GM21723 (cell line): Measurements from ENCODE around the gene LCNL1.

ENCODE experiments used
- ATAC-seq: cut with Tn5 transposase; IDR thresholded peaks from one replicate; pipeline ENCODE4 v1.9.1; 2021; ENCODE audit warnings: mild to moderate bottlenecking, moderate library complexity; ENCODE audit not compliant: unreplicated experiment

LCNL1 gene

GRCh38 chr9:136958473-136958872 is 24.3 kb upstream of the LCNL1 start:
- no peak for ATAC-seq

- ATAC-seq, result no peak
These were observed 23.6 kb upstream of the LCNL1 start for GRCh38 chr9:136958898-136959850.

DNA sequence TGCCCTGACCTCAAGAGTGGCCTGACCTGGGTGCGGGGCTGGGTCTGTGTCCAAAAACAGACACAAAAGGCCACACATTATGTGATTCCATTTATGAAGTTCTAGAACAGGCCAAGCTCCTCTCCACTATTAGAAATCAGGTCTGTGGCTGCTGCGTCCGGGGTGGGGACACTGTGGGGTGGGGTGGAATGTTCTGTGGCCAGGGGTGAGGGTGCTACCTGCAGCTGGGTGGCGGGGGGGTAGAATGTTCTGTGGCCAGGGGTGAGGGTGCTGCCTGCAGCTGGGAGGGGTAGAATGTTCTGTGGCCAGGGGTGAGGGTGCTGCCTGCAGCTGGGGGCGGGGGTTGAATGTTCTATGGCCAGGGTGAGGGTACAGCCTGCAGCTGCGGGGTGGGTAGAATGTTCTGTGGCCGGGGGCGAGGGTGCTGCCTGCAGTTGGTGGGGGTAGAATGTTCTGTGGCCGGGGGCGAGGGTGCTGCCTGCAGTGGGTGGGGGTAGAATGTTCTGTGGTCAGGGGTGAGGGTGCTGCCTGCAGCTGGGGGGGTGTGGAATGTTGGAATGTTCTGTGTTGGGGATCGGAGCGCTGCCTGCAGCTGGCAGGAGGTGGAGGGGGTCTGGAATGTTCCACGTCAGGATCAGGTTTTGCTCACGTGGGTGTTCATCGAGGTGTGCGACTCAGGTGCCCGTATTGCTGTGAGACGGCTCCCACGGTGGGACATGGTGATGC is 22.4 kb upstream of the LCNL1 start:
- no peak for ATAC-seq

- ATAC-seq, result no peak
These were observed 21.9 kb upstream of the LCNL1 start for GRCh38 chr9:136960938-136961275.

- no peak for ATAC-seq
These were observed 21.3 kb upstream of the LCNL1 start for GRCh38 chr9:136961279-136962065.

DNA sequence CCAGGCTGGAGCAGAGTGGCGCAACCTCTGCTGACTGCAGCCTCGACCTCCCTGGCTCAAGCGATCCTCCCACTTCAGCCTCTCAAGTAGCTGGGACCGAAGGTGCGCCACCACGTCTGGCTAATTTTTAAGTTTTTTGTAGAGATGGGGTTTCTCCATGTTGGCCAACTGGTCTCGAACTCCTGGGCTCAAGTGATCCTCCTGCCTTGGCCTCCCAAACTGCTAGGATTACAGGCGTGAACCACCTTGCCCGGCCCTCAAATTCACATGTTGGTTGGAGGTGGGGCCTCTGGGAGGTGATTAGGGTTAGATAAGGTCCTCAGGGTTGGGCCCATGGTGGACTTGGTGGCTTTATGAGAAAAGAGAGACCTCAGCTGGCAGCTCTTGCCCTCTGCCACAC is 20.6 kb upstream of the LCNL1 start:
- ATAC-seq, result no peak

- ATAC-seq, result no peak
These were observed 20.0 kb upstream of the LCNL1 start for GRCh38 chr9:136962701-136963248.

DNA sequence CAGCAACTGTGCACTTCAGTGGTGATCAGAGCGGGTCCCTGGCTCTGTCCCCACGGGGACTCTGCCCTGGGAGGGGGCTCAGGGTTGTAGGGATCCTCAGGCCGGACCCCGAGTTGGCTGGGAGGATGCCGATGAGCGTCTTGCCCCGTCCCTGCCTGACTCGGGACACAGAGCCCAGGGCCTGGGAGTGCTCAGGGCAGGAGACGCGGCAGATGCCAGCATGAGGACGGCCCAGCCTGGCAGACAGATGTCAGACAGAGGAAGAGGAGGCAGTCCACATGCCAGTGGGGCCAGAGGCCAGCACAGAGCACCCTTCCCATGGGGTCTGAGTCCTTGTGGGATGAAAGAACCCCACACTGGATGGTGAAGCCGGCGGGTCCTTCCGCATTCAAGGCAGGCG is 19.5 kb upstream of the LCNL1 start:
- ATAC-seq, result no peak

GRCh38 chr9:136963751-136964150 is 19.0 kb upstream of the LCNL1 start:
- no peak for ATAC-seq

GRCh38 chr9:136964171-136964689 is 18.6 kb upstream of the LCNL1 start:
- ATAC-seq, result no peak

DNA sequence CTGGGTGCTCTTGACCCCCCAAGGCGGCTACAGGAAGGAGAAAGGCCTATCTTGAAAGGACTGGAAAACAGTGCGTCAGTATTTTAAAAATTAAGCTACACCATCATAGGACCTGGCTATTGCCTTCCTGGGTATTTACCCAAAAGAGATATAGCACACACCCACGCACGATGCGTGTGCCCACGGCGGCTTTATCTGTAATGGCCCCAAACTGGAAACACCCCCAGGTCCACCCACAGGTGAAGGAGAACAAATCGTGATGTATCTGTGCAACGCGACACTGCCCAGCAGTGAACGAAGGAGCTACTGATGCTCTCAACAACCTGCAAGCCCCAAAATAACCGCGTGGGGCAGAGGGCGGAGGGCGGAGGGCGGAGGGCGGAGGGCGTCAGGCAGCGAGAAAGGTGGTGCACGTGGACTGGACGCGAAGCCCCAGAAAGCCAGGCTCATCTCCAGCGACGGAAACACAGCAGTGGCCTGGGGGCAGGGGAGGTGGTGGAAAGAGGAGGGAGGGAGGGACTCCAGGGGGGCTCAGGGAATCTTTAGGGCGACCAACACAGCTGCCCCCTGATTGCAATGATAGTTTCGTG is 17.9 kb upstream of the LCNL1 start:
- no peak for ATAC-seq

- ATAC-seq, result no peak
These were observed 16.9 kb upstream of the LCNL1 start for GRCh38 chr9:136965771-136966484.

- ATAC-seq, result no peak
These were observed 14.3 kb upstream of the LCNL1 start for GRCh38 chr9:136968333-136969127.

GRCh38 chr9:136969150-136969549 is 13.6 kb upstream of the LCNL1 start:
- no peak for ATAC-seq

- no peak for ATAC-seq
These were observed 13.0 kb upstream of the LCNL1 start for GRCh38 chr9:136969774-136970173.

GRCh38 chr9:136970361-136970760 is 12.4 kb upstream of the LCNL1 start:
- no peak for ATAC-seq

- ATAC-seq, result no peak
These were observed 11.0 kb upstream of the LCNL1 start for GRCh38 chr9:136971746-136972145.

DNA sequence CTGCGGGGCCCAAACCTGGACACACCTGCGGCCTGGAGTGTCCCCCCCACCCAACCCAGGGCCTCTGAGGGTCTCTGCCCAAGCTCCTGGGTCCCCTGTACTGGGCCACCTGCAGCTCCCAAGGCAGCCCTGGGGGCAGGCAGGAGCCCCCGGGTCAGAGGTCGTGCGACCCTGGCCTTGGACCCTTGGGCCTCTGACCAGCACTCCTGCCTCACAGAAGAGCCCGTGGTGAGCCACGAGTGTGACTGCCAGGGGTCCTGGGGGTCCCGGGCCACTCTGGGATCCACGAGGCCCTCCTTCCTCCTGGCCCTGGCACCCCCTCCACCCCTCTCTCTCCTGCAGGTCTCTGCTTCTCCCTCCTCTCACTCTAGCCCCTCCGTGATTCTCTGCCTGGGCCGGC is 10.5 kb upstream of the LCNL1 start:
- ATAC-seq, result no peak

GRCh38 chr9:136972743-136973142 is 10.1 kb upstream of the LCNL1 start:
- no peak for ATAC-seq
